H1 (cell line): ENCODE results near the gene NFKB1. TPM values are rescaled to one million over a fixed set of nuclear protein-coding genes. Genes with fewer than 3 reads are reported as not detected.

ENCODE experiments used
- CTCF ChIA-PET: fragments of 300-600 bp; sonication (Branson Sonifier 250); formaldehyde crosslinking; loops from one replicate; lab custom pipeline; 2021; ENCODE audit not compliant: partially characterized antibody; lab: Charles Lee
- POLR2A ChIA-PET: fragments of 300-600 bp; sonication (Branson Sonifier 250); formaldehyde crosslinking; loops from one replicate; lab custom pipeline; 2021; ENCODE audit warnings: inconsistent platforms; ENCODE audit not compliant: partially characterized antibody; lab: Charles Lee
- DNase-seq, 2 experiments: peaks; one replicate each; pipeline versions ENCODE4 v3.0.0 to v3.0.0-alpha.2; 2010 to 2022; ENCODE audit warnings: low spot score in 2 of 2, low read depth in 1 of 2, mixed read lengths in 1 of 2
- FAIRE-seq: peaks from 2 replicates; lab custom pipeline; 2011; peaks lifted over from hg19 to GRCh38; lab: Jason Lieb, UNC
- H2AFZ ChIP-seq: 2 replicates; pipeline ENCODE4 v1.8.1; 2012; ENCODE audit warnings: low read length, inconsistent platforms
- H2AK5ac ChIP-seq: 2 replicates; pipeline ENCODE4 v1.6.1; 2013; ENCODE audit warnings: low read depth, low read length
- H2BK120ac ChIP-seq: replicated peaks from 2 replicates; pipeline ENCODE3; 2013; ENCODE audit warnings: low read depth, low read length, inconsistent platforms
- H2BK12ac ChIP-seq: 2 replicates; pipeline ENCODE4 v1.6.1; 2013; ENCODE audit warnings: low read depth, low read length
- H2BK15ac ChIP-seq: 2 replicates; pipeline ENCODE4 v1.6.1; 2013; ENCODE audit warnings: low read length
- H2BK20ac ChIP-seq: 2 replicates; pipeline ENCODE4 v1.6.1; 2013; ENCODE audit warnings: low read length
- H2BK5ac ChIP-seq: 2 replicates; pipeline ENCODE4 v1.6.1; 2013; ENCODE audit warnings: low read depth, low read length
- H3K14ac ChIP-seq: 2 replicates; pipeline ENCODE4 v1.6.1; 2013; ENCODE audit warnings: inconsistent platforms; ENCODE audit not compliant: insufficient read length
- H3K18ac ChIP-seq: 2 replicates; pipeline ENCODE4 v1.6.1; 2013; ENCODE audit warnings: low read length; ENCODE audit errors: extremely low read depth
- H3K23ac ChIP-seq: 2 replicates; pipeline ENCODE4 v1.6.1; 2013; ENCODE audit warnings: inconsistent platforms; ENCODE audit not compliant: insufficient read length
- H3K23me2 ChIP-seq: 2 replicates; pipeline ENCODE4 v1.6.1; 2013; ENCODE audit warnings: low read depth, low read length
- H3K27ac ChIP-seq: 2 replicates; pipeline ENCODE4 v1.6.1; 2011; ENCODE audit warnings: low read depth, low read length, inconsistent platforms
- H3K27me3 ChIP-seq, 4 experiments: replicated peaks in 1 of 4; 1 replicate in 1 of 4; 2 replicates in 3 of 4; pipeline versions ENCODE4 v1.6.1 to v1.8.1; 2011 to 2013; ENCODE audit warnings: low read length in 3 of 4, mild to moderate bottlenecking in 3 of 4, inconsistent platforms in 2 of 4, mixed read lengths in 2 of 4, moderate library complexity in 1 of 4; ENCODE audit not compliant: control insufficient read depth in 3 of 4, insufficient read depth in 3 of 4; ENCODE audit errors: extremely low read depth in 1 of 4
- H3K36me3 ChIP-seq, 4 experiments: 2 replicates each; pipeline versions ENCODE4 v1.6.1 to v1.8.1; 2011 to 2013; ENCODE audit warnings: mild to moderate bottlenecking in 4 of 4, low read length in 3 of 4, moderate library complexity in 2 of 4, control low read depth in 1 of 4, inconsistent platforms in 1 of 4; ENCODE audit not compliant: insufficient read depth in 4 of 4, control insufficient read depth in 2 of 4
- H3K4ac ChIP-seq: replicated peaks from 2 replicates; pipeline ENCODE3; 2013; ENCODE audit warnings: low read length, low read depth, mixed read lengths, inconsistent platforms; ENCODE audit not compliant: insufficient read length
- H3K4me1 ChIP-seq, 4 experiments: replicated peaks in 1 of 4; 1 replicate in 1 of 4; 2 replicates in 3 of 4; pipeline versions ENCODE4 v1.6.1 to v1.8.1; 2011 to 2013; ENCODE audit warnings: low read length in 3 of 4, inconsistent platforms in 2 of 4, mixed read lengths in 1 of 4; ENCODE audit not compliant: insufficient read depth in 4 of 4, control insufficient read depth in 3 of 4
- H3K4me2 ChIP-seq, 2 experiments: 2 replicates each; pipeline versions ENCODE4 v1.6.1 to v1.8.1; 2011 to 2013; ENCODE audit warnings: low read depth in 2 of 2, low read length in 2 of 2, control low read depth in 1 of 2, inconsistent platforms in 1 of 2, mild to moderate bottlenecking in 1 of 2; ENCODE audit not compliant: insufficient read depth in 1 of 2
- H3K4me3 ChIP-seq, 4 experiments: fragments of 200-600, 300-600 bp in 1 of 4; sonication (generic), shearing (Covaris generic), sonication (Bioruptor Twin) in 1 of 4; 2 replicates each; pipeline versions ENCODE4 v1.5.1 to v1.8.1; 2011 to 2016; ENCODE audit warnings: low read length in 4 of 4, low read depth in 3 of 4, control low read depth in 2 of 4, inconsistent platforms in 2 of 4, mild to moderate bottlenecking in 2 of 4, mixed read lengths in 1 of 4, moderate library complexity in 1 of 4; ENCODE audit not compliant: insufficient read depth in 2 of 4; ENCODE audit errors: extremely low read depth in 1 of 4
- H3K56ac ChIP-seq: replicated peaks from 2 replicates; pipeline ENCODE3; 2013; ENCODE audit warnings: low read depth, mild to moderate bottlenecking, mixed read lengths, low read length, inconsistent platforms; ENCODE audit not compliant: insufficient read length
- H3K79me1 ChIP-seq: 2 replicates; pipeline ENCODE4 v1.6.1; 2013; ENCODE audit warnings: low read depth, low read length, control low read depth
- H3K79me2 ChIP-seq, 2 experiments: 2 replicates each; pipeline versions ENCODE4 v1.6.1 to v1.8.1; 2012 to 2013; ENCODE audit warnings: low read length in 2 of 2, mild to moderate bottlenecking in 2 of 2, inconsistent platforms in 1 of 2; ENCODE audit not compliant: insufficient read depth in 2 of 2, control insufficient read depth in 1 of 2
- H3K9ac ChIP-seq, 4 experiments: replicated peaks in 1 of 4; 1 replicate in 1 of 4; 2 replicates in 3 of 4; pipeline versions ENCODE4 v1.6.1 to v1.8.1; 2011 to 2013; ENCODE audit warnings: low read depth in 3 of 4, low read length in 3 of 4, control low read depth in 2 of 4, mild to moderate bottlenecking in 2 of 4, moderate library complexity in 2 of 4, inconsistent platforms in 1 of 4; ENCODE audit errors: extremely low read depth in 1 of 4
- H3K9me3 ChIP-seq, 2 experiments: 2 replicates each; pipeline versions ENCODE4 v1.6.1 to v1.8.1; 2012 to 2013; ENCODE audit warnings: mild to moderate bottlenecking in 2 of 2, moderate library complexity in 2 of 2, control low read depth in 1 of 2, inconsistent platforms in 1 of 2, low read depth in 1 of 2, low read length in 1 of 2, mixed read lengths in 1 of 2; ENCODE audit not compliant: insufficient read depth in 2 of 2
- H4K20me1 ChIP-seq, 2 experiments: replicated peaks in 1 of 2; 2 replicates each; pipeline versions ENCODE3 to v1.8.1; 2011 to 2013; ENCODE audit warnings: inconsistent platforms in 2 of 2, low read length in 2 of 2, mild to moderate bottlenecking in 1 of 2; ENCODE audit not compliant: insufficient read depth in 2 of 2, control insufficient read depth in 1 of 2
- H4K5ac ChIP-seq: 2 replicates; pipeline ENCODE4 v1.6.1; 2013; ENCODE audit warnings: low read length, low read depth, mixed read lengths, inconsistent platforms; ENCODE audit not compliant: insufficient read length
- H4K8ac ChIP-seq: 2 replicates; pipeline ENCODE4 v1.8.0; 2013; ENCODE audit warnings: mild to moderate bottlenecking, moderate library complexity, low read length, inconsistent platforms; ENCODE audit not compliant: insufficient read depth; ENCODE audit errors: extremely low read depth
- H4K91ac ChIP-seq: replicated peaks from 2 replicates; pipeline ENCODE3; 2013; ENCODE audit warnings: low read length, mixed read lengths, inconsistent platforms; ENCODE audit not compliant: insufficient read length
- CBX5 ChIP-seq: fragments of 300-800, 300-1000 bp; sonication (generic); IDR thresholded peaks from 2 replicates; pipeline ENCODE4 v1.7.1; 2016; ENCODE audit warnings: antibody characterized with exemption, low read length, low read depth
- CEBPB ChIP-seq: IDR thresholded peaks from 2 replicates; pipeline ENCODE4 v1.6.1; 2012; ENCODE audit warnings: low read depth, low read length
- CHD1 ChIP-seq: IDR thresholded peaks from 2 replicates; pipeline ENCODE4 v1.6.1; 2012; ENCODE audit warnings: low read depth, low read length, improper control_type of control experiment
- CTBP2 ChIP-seq: IDR thresholded peaks from 2 replicates; pipeline ENCODE4 v1.7.0; 2011; ENCODE audit warnings: borderline replicate concordance, mild to moderate bottlenecking, moderate library complexity, mixed read lengths, low read length; ENCODE audit not compliant: insufficient read depth, insufficient read length
- EP300 ChIP-seq, 2 experiments: IDR thresholded peaks; 1 replicate in 1 of 2; 2 replicates in 1 of 2; pipeline ENCODE4 v1.6.1; 2011 to 2012; ENCODE audit warnings: low read depth in 2 of 2, low read length in 2 of 2, mild to moderate bottlenecking in 2 of 2, borderline replicate concordance in 1 of 2, inconsistent platforms in 1 of 2, moderate library complexity in 1 of 2
- EZH2 ChIP-seq: fragments of 200-600 bp; sonication (generic); IDR thresholded peaks from 2 replicates; pipeline ENCODE4 v1.7.1; 2012; ENCODE audit warnings: low read depth, mild to moderate bottlenecking, moderate library complexity, low read length, inconsistent platforms; ENCODE audit not compliant: severe bottlenecking
- JUND ChIP-seq: IDR thresholded peaks from 2 replicates; pipeline ENCODE4 v1.6.1; 2011; ENCODE audit warnings: mild to moderate bottlenecking, improper control_type of control experiment, low read length
- POLR2A ChIP-seq, 2 experiments: IDR thresholded peaks; 1 replicate in 1 of 2; 2 replicates in 1 of 2; pipeline ENCODE4 v1.6.1; 2011; ENCODE audit warnings: low read depth in 2 of 2, low read length in 2 of 2, mild to moderate bottlenecking in 2 of 2; ENCODE audit errors: control extremely low read depth in 1 of 2
- POU5F1 ChIP-seq: IDR thresholded peaks from 2 replicates; pipeline ENCODE4 v1.6.1; 2011; ENCODE audit warnings: low read depth, mild to moderate bottlenecking, low read length, moderate library complexity
- RBBP5 ChIP-seq: IDR thresholded peaks from 2 replicates; pipeline ENCODE4 v1.7.1; 2012; ENCODE audit warnings: low read depth, mild to moderate bottlenecking, inconsistent platforms, low read length, moderate library complexity, borderline replicate concordance
- SIN3A ChIP-seq, 2 experiments: IDR thresholded peaks in 1 of 2; conservative IDR thresholded peaks in 1 of 2; 2 replicates each; pipeline ENCODE4 v1.6.1; 2011 to 2012; ENCODE audit warnings: low read length in 2 of 2, improper control_type of control experiment in 1 of 2, low read depth in 1 of 2, mild to moderate bottlenecking in 1 of 2
- SIRT6 ChIP-seq: IDR thresholded peaks from one replicate; pipeline ENCODE4 v1.7.1; 2012; ENCODE audit warnings: low read length, inconsistent platforms
- SP4 ChIP-seq: IDR thresholded peaks from 2 replicates; pipeline ENCODE4 v1.6.1; 2012; ENCODE audit warnings: low read length, inconsistent platforms
- WGBS, 2 experiments: shearing (Covaris generic) in 1 of 2; methylation state at CpG; one replicate each; pipeline versions ENCODE4 v1.1.6 to v1.1.7; 2013 to 2015; ENCODE audit warnings: low lambda C conversion rate in 2 of 2, mixed read lengths in 2 of 2, inconsistent platforms in 1 of 2, low coverage in 1 of 2, missing lambda C conversion rate in 1 of 2; ENCODE audit not compliant: insufficient replicate concordance in 2 of 2, insufficient coverage in 1 of 2, insufficient read length in 1 of 2; ENCODE audit errors: extremely low coverage in 1 of 2, missing lambda C conversion rate in 1 of 2; 5-methylcytosine and 5-hydroxymethylcytosine counted together
- polyA plus RNA-seq, 7 experiments: library from polyadenylated mRNA; depleted of rRNA in 3 of 7; stranded (reverse) in 5 of 7; unstranded in 2 of 7; fragments of >200 nt in 5 of 7; fragments of 200-250 nt in 2 of 7; gene quantifications; 1 replicate in 5 of 7; 2 replicates in 1 of 7; 4 replicates in 1 of 7; pipeline versions ENCODE4 v1.2.1 to v1.2.3, GENCODE V29; 2011 to 2013; ENCODE audit warnings: missing spikeins in 2 of 7, mixed read lengths in 2 of 7
- total RNA-seq: library from RNA; stranded (reverse); fragmentation: NEBNext Ultra II Directional; extraction: Animal tissue kit (Norgen Biotek cat#: 25700); gene quantifications from 2 replicates; pipeline ENCODE4 v1.2.1, GENCODE V29; 2021
- TF ChIP-seq, protein P1 (sequence below): IDR thresholded peaks from 2 replicates; pipeline ENCODE4 v1.6.1; 2011; ENCODE audit warnings: low read length, improper control_type of control experiment

Gene NFKB1
- total and polyA plus RNA-seq, 2 of the 8 experiments (the other 6 are each of a cell fraction or from before 2014, with no cell fraction given), result 2.9 to 6.8 TPM

DNA sequence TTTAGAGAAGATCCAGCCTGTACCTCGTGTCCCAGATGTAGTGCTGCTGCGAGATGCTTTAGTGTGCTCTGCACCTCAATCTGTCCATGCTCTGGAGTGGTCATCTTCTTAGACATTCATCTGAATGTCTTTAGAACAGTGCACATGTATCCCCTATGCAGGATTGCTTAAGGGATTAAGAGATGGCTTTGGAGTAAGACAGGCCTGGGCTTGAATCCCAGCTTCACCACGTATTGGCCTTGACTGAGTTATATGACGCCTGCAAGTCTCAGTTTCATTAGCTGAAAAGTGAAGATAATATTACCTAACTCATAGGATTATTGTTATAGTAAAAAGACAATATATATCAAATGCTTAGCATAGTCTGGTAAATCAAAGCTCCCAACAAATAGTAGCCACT, 98.3 kb downstream of the NFKB1 start:
- no peak for FAIRE-seq
- H3K4me1 ChIP-seq, result no peaks in the 10 kb centered on the region
- H2AFZ ChIP-seq, result no peak overlapping the region
- no peak overlapping the region for H2BK20ac ChIP-seq
- no peaks in the 10 kb centered on the region for H3K79me1 ChIP-seq
- H3K9ac ChIP-seq, result no peak overlapping the region
- no peak for DNase-seq
- H3K4ac ChIP-seq, result no peak overlapping the region
- no peak overlapping the region for H3K56ac ChIP-seq
- no peak overlapping the region for H2BK120ac ChIP-seq
- H3K9me3 ChIP-seq, result no peaks in the 10 kb centered on the region
- H2BK15ac ChIP-seq, result no peak overlapping the region
- H3K36me3 ChIP-seq, result no peaks in the 10 kb centered on the region
- no peak overlapping the region for H3K4me2 ChIP-seq
- H3K18ac ChIP-seq, result no peak overlapping the region
- H4K91ac ChIP-seq, result no peak overlapping the region
- H4K8ac ChIP-seq, result no peak overlapping the region
- no peak overlapping the region for H3K27ac ChIP-seq
- H3K23me2 ChIP-seq, result no peaks in the 10 kb centered on the region
- POLR2A ChIA-PET, result no interaction called here
- H2BK5ac ChIP-seq, result no peak overlapping the region
- H3K23ac ChIP-seq, result no peak overlapping the region
- WGBS, 2 experiments, result 89% methylated on average over 4 of the region's 4 CpGs; no CpG with 5 or more reads in 1 of the 2 experiments
- H4K20me1 ChIP-seq, result peaks cover 0 to 2% of the 10 kb centered on the region in 2 experiments
- CTCF ChIA-PET, result interaction anchor here (0.5 to 2.1 kb wide), 8 partner anchors 10 to 405 kb away, joined by 3 to 12 read pairs (median 4); no protein-coding TSS in a partner anchor
- H3K27me3 ChIP-seq, result no peaks in the 10 kb centered on the region
- no peak overlapping the region for H3K4me3 ChIP-seq
- H3K79me2 ChIP-seq, result no peaks in the 10 kb centered on the region
- no peak overlapping the region for H2AK5ac ChIP-seq
- H3K14ac ChIP-seq, result no peak overlapping the region
- H2BK12ac ChIP-seq, result no peak overlapping the region
- no peak overlapping the region for H4K5ac ChIP-seq
- TF ChIP-seq EP300 (IDR thresholded peaks at IDR 0.05; ENCODE audit: borderline replicate concordance in 1 of 2, low read depth in 2 of 2, low read length in 2 of 2) (no peak), CTBP2 (no peak), POU5F1 (no peak), SIN3A (conservative IDR thresholded peaks at IDR 0.05 in 1 of 2, IDR thresholded peaks at IDR 0.05 in 1 of 2; ENCODE audit: low read depth in 1 of 2, low read length in 2 of 2) (no peak), CBX5 (no peak), SIRT6 (no peak), POLR2A (IDR thresholded peaks at IDR 0.05; ENCODE audit: control extremely low read depth in 1 of 2, low read depth in 2 of 2, low read length in 2 of 2) (no peak), SP4 (no peak), JUND (no peak), CEBPB (no peak), CHD1 (no peak), EZH2 (no peak), RBBP5 (no peak)
- TF ChIP-seq, protein P1, sequence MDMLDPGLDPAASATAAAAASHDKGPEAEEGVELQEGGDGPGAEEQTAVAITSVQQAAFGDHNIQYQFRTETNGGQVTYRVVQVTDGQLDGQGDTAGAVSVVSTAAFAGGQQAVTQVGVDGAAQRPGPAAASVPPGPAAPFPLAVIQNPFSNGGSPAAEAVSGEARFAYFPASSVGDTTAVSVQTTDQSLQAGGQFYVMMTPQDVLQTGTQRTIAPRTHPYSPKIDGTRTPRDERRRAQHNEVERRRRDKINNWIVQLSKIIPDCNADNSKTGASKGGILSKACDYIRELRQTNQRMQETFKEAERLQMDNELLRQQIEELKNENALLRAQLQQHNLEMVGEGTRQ, result no peak
